Activated effector memory CD4-positive, alpha-beta T cell treated with Interleukin-2 at 50 U/mL for 16 hours (primary cell): ENCODE measurements around the gene AIFM3.
"Not testable (repeated sequence)": the region's sequence is repeated elsewhere in the genome, so short reads cannot be mapped to it uniquely, and the experiment has no call there.

ENCODE experiments used
- DNase-seq: peaks from one replicate; pipeline ENCODE4 v3.0.0-alpha.2; 2020

Gene AIFM3

GRCh38 chr22:20959578-20960461 is 7.2 kb upstream of the AIFM3 start:
- no peak for DNase-seq

- no peak for DNase-seq
These were observed 6.4 kb upstream of the AIFM3 start for GRCh38 chr22:20960609-20961008.

- no peak for DNase-seq
These were observed 4.5 kb upstream of the AIFM3 start for GRCh38 chr22:20962491-20962945.

- no peak for DNase-seq
These were observed 3.6 kb upstream of the AIFM3 start for GRCh38 chr22:20963201-20964052.

GRCh38 chr22:20964090-20964798 is 2.8 kb upstream of the AIFM3 start:
- no peak for DNase-seq

GRCh38 chr22:20964799-20965103 is 2.3 kb upstream of the AIFM3 start:
- DNase-seq, result no peak

GRCh38 chr22:20965104-20965887 is 1.8 kb upstream of the AIFM3 start:
- no peak for DNase-seq

- no peak for DNase-seq
These were observed 883 bp upstream of the AIFM3 start for GRCh38 chr22:20965888-20966855.

- no peak for DNase-seq
These were observed 699 bp downstream of the AIFM3 start for GRCh38 chr22:20967697-20968211.

GRCh38 chr22:20968281-20968977 is 1.4 kb downstream of the AIFM3 start:
- DNase-seq, result no peak

- no peak for DNase-seq
These were observed 4.0 kb downstream of the AIFM3 start for GRCh38 chr22:20970939-20971657.

- not testable (repeated sequence) for DNase-seq
These were observed 5.1 kb downstream of the AIFM3 start for GRCh38 chr22:20972014-20972694.

- no peak for DNase-seq
These were observed 6.0 kb downstream of the AIFM3 start for GRCh38 chr22:20972933-20973577.

GRCh38 chr22:20973634-20974286 is 6.7 kb downstream of the AIFM3 start:
- DNase-seq, result no peak

- no peak for DNase-seq
These were observed 7.4 kb downstream of the AIFM3 start for GRCh38 chr22:20974336-20974955.

GRCh38 chr22:20975541-20976290 is 8.7 kb downstream of the AIFM3 start:
- DNase-seq, result no peak
